ENCODE measurements around the gene SYNGAP1. TPM values are rescaled to one million over a fixed set of nuclear protein-coding genes. Genes with fewer than 3 reads are reported as not detected.

The SYNGAP1 gene
- total RNA-seq, 1 experiment from 2014 or later: 18.8 TPM

DNA sequence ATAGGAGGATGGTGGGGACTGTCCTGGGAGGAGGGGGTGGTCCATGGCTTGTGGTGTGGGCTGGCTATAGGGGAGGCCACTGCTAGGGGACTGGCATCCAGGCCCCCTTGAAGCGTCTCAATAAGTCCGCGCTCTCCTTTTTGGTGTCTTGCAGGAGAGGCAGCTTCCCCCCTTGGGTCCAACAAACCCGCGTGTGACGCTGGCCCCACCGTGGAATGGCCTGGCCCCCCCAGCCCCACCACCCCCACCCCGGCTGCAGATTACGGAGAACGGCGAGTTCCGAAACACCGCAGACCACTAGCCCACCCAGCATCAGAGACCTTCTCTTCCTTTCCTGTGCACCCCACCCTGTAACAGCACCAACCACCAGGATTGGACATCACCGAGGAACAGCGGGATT is 31.7 kb downstream of the SYNGAP1 start:
- Mint-ChIP-seq H3K4me1 (ENCODE audit: low read depth, unreplicated experiment) (peaks cover 12% of the 10 kb centered on the region), H3K36me3 (ENCODE audit: insufficient read depth, unreplicated experiment) (peaks cover 39% of the 10 kb centered on the region), H3K4me3 (ENCODE audit: low read depth, unreplicated experiment) (no peak overlapping the region), H3K27me3 (ENCODE audit: unreplicated experiment) (no peaks in the 10 kb centered on the region), H3K27ac (ENCODE audit: unreplicated experiment) (no peak overlapping the region), H3K9me3 (ENCODE audit: low read depth, unreplicated experiment) (no peaks in the 10 kb centered on the region)
- DNase-seq: no peak
- CTCF ChIA-PET: no interaction called here
- intact Hi-C loops (cut with micrococcal nuclease; ENCODE audit: unreplicated experiment): no loop called here
- TF ChIP-seq, protein P1, sequence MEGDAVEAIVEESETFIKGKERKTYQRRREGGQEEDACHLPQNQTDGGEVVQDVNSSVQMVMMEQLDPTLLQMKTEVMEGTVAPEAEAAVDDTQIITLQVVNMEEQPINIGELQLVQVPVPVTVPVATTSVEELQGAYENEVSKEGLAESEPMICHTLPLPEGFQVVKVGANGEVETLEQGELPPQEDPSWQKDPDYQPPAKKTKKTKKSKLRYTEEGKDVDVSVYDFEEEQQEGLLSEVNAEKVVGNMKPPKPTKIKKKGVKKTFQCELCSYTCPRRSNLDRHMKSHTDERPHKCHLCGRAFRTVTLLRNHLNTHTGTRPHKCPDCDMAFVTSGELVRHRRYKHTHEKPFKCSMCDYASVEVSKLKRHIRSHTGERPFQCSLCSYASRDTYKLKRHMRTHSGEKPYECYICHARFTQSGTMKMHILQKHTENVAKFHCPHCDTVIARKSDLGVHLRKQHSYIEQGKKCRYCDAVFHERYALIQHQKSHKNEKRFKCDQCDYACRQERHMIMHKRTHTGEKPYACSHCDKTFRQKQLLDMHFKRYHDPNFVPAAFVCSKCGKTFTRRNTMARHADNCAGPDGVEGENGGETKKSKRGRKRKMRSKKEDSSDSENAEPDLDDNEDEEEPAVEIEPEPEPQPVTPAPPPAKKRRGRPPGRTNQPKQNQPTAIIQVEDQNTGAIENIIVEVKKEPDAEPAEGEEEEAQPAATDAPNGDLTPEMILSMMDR (IDR thresholded peaks at IDR 0.05; ENCODE audit: unreplicated experiment): no peak
- no TSS peak for BruUV-seq (replicated peaks)

DNA sequence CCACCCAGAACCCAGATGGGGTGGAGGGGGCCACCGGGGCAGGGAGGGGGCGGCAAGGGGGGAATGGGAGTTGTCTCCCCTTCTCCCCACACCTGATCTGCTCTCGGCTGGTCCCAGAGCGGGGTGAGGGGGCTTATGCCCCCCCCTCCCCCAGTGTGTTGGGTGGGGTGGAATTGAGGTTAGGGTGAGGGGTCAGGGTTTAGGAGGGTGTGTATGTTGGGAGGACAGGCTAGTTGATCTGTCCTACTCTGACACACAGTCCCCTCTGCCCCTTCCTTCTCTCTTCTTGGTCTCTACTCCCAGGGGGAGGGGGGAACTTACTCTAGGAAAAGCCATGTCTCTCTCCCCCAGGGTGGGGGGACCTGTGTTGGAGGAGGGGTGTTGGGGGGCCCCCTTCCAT is 32.6 kb downstream of the SYNGAP1 start:
- DNase-seq: no peak
- CTCF ChIA-PET: interaction anchor here (0.6 kb wide), 1 partner anchor 1786 kb away, joined by 4 read pairs; no protein-coding TSS in a partner anchor
- intact Hi-C loops (cut with micrococcal nuclease; ENCODE audit: unreplicated experiment): no loop called here
- no peak overlapping the region for H3K4me3 Mint-ChIP-seq (ENCODE audit: low read depth, unreplicated experiment)
- peaks cover 44% of the 10 kb centered on the region for H3K36me3 Mint-ChIP-seq (ENCODE audit: insufficient read depth, unreplicated experiment)
- H3K9me3 Mint-ChIP-seq (ENCODE audit: low read depth, unreplicated experiment): no peaks in the 10 kb centered on the region
- BruUV-seq (replicated peaks): no TSS peak
- no peak overlapping the region for H3K27ac Mint-ChIP-seq (ENCODE audit: unreplicated experiment)
- no peaks in the 10 kb centered on the region for H3K27me3 Mint-ChIP-seq (ENCODE audit: unreplicated experiment)
- peaks cover 12% of the 10 kb centered on the region for H3K4me1 Mint-ChIP-seq (ENCODE audit: low read depth, unreplicated experiment)
- TF ChIP-seq, protein P1 (IDR thresholded peaks at IDR 0.05; ENCODE audit: unreplicated experiment): no peak

DNA sequence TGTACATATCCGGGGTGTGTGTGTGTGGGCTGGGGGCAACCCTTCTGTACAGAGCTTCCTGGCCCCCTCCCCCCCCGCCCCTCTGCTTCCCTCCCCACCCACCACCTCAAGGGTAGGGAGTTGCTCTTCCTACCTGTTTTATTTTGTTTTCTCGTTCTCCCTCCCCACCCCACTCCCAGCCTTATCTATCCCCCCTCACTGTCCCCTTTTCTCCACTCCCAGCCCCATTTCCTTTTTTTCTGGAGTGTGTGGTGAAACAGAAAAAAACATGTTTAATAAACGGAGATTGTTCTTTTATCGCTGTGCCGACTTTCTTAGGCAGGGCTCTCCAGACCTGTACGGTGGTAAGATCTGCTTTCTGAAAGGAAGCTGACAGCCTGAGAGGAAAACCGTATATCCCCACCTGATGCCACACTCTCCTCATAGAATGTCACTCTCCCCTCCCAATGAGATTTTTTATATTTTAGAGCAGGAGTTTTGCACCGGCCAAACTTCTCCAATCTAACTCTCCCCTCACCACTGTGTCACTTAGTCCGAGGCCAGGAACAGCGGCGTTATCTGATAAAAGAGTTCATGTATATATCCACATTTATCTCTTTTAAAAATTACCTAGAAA is 33.6 kb downstream of the SYNGAP1 start:
- no peak for DNase-seq
- Mint-ChIP-seq H3K27ac (ENCODE audit: unreplicated experiment) (peak overlapping the region; percentile 72), H3K36me3 (ENCODE audit: insufficient read depth, unreplicated experiment) (peaks cover 44% of the 10 kb centered on the region), H3K4me3 (ENCODE audit: low read depth, unreplicated experiment) (peak overlapping the region; percentile 98), H3K9me3 (ENCODE audit: low read depth, unreplicated experiment) (no peaks in the 10 kb centered on the region), H3K4me1 (ENCODE audit: low read depth, unreplicated experiment) (peaks cover 12% of the 10 kb centered on the region), H3K27me3 (ENCODE audit: unreplicated experiment) (no peaks in the 10 kb centered on the region)
- no TSS peak for BruUV-seq (replicated peaks)
- TF ChIP-seq, protein P1 (IDR thresholded peaks at IDR 0.05; ENCODE audit: unreplicated experiment): no peak
- intact Hi-C loops (cut with micrococcal nuclease; ENCODE audit: unreplicated experiment): no loop called here
- CTCF ChIA-PET: interaction anchor here (0.5 to 1.4 kb wide), 4 partner anchors 14 to 136 kb away, joined by 3 to 6 read pairs (median 5); partner anchors contain the start of gene ZBTB22

DNA sequence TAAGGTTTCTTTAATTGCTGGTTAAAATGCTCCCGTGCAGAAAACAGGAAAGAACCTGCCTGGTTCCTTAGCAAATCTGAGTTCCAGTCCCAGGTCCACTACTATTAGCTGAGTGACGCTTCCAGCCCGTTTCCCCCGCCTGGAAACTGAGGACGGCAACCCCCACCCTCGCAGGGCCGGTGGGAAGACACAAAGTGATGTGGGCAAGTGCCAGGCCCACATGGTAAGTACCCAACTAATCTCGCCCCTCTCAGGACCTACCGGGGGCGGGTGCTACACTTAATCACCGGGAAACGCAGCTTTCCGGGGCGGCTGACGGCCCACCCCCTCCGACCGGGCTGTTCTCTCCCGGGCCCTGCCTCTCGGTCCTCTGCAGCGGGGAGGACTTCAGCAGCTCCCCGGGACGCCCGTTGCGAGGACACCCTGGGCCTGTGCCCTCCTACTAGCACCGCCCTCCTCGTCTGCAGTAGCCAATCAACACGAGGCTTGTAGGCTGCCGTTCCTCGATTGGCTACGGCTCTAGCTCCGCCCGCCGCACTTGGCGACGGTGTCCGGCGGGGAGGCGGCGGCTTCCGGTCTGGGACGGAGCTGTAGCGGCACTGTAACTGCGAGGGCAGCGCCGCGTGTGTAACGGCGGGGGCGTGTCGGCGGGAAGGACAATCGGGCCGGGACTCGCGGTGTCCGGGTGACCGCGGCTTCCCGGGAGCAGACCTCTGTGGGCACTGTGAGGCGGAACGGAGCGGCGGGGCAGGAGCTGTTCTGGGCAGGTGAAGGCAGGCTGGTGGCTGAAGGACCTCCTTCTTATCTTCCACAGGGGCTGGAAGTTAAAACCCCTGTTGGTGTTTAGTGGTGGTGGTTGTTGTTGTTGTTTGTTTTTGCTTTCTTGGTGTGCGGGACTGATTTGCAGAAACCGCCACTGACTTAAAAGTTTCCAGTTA is 34.4 kb downstream of the SYNGAP1 start, which contains the start of gene ZBTB9:
ZBTB9 (plus strand) TSS at position 568 of the 938 bp plus-strand sequence. CDS start 525 bp downstream, outside the sequence.
- Mint-ChIP-seq H3K4me3 (ENCODE audit: low read depth, unreplicated experiment) (peak within 1 kb of the TSS; percentile 98), H3K9me3 (ENCODE audit: low read depth, unreplicated experiment) (no peaks in the 10 kb centered on the region), H3K36me3 (ENCODE audit: insufficient read depth, unreplicated experiment) (peaks cover 44% of the 10 kb centered on the region), H3K27me3 (ENCODE audit: unreplicated experiment) (no peaks in the 10 kb centered on the region), H3K4me1 (ENCODE audit: low read depth, unreplicated experiment) (peaks cover 12% of the 10 kb centered on the region), H3K27ac (ENCODE audit: unreplicated experiment) (peak within 1 kb of the TSS; percentile 72)
- intact Hi-C loops (cut with micrococcal nuclease; ENCODE audit: unreplicated experiment): no loop called here
- TF ChIP-seq, protein P1 (IDR thresholded peaks at IDR 0.05; ENCODE audit: unreplicated experiment): no peak
- CTCF ChIA-PET: interaction anchor here (0.5 to 1.6 kb wide), 9 partner anchors 14 to 184 kb away, joined by 3 to 6 read pairs (median 3); partner anchors contain the start of genes BAK1, PFDN6, WDR46 and ZBTB22
- TSS peak; percentile 97 for BruUV-seq (replicated peaks)
- DNase-seq: peak; percentile 98
